Activated CD4-positive, CD25-positive, alpha-beta regulatory T cell treated with anti-CD3 and anti-CD28 coated beads, Interleukin-2, amount 50 U/mL, for 24 hours (primary cell): ENCODE results near the gene LRIF1.
"Not testable (repeated sequence)": the region's sequence is repeated elsewhere in the genome, so short reads cannot be mapped to it uniquely, and the experiment has no call there.

ENCODE experiments used
- ATAC-seq, 2 donors: fragments of 150-1000 bp; cut with Tn5 transposase; one replicate each; pipeline ENCODE4 v1.10.0; 2021; ENCODE audit warnings: mild to moderate bottlenecking in 1 of 2, moderate library complexity in 1 of 2

LRIF1 gene, protein sequence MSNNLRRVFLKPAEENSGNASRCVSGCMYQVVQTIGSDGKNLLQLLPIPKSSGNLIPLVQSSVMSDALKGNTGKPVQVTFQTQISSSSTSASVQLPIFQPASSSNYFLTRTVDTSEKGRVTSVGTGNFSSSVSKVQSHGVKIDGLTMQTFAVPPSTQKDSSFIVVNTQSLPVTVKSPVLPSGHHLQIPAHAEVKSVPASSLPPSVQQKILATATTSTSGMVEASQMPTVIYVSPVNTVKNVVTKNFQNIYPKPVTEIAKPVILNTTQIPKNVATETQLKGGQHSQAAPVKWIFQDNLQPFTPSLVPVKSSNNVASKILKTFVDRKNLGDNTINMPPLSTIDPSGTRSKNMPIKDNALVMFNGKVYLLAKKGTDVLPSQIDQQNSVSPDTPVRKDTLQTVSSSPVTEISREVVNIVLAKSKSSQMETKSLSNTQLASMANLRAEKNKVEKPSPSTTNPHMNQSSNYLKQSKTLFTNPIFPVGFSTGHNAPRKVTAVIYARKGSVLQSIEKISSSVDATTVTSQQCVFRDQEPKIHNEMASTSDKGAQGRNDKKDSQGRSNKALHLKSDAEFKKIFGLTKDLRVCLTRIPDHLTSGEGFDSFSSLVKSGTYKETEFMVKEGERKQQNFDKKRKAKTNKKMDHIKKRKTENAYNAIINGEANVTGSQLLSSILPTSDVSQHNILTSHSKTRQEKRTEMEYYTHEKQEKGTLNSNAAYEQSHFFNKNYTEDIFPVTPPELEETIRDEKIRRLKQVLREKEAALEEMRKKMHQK

DNA sequence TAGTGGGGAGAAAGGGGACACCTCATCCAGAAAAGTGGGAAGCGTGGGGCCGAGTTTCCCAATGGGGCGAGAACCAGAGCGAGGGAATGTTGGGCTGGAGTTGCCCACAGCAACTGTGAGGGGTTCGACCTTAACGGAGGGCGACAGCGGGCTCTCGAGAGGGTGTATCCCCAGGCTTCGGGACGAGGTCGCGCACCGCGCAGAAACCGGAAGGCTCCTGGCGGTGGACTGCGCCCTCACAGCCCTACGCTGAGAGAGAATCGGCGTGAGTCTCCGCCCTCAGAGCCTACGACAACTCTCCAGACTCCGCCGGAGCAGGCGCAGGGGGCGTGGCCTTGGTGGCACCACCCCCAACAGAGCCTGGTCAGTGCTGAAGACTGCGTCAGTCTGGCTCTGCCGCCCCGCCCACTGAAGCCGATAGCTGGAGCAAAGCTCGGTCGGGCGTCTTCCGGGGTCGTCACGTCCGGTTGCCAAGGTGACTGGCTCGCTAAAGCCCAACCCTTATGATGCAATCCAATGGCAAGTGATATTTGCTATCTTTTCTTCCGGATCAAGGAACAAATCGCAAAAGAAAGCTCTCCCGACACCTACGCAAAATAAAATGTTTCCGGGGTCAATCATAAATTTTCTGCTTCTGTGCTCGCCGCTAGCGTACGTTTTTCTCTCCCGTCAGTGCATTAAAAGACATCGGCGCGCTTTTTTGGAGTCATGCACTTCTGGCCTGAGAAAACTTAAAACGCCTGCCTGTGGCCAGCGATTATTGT lies at the start of gene LRIF1:
Gene LRIF1, minus strand, starts transcription at position 232 of the 764 bp plus-strand sequence. CDS start 234 bp downstream, outside the sequence.
- ATAC-seq, result peak; percentile 97 to 99

DNA sequence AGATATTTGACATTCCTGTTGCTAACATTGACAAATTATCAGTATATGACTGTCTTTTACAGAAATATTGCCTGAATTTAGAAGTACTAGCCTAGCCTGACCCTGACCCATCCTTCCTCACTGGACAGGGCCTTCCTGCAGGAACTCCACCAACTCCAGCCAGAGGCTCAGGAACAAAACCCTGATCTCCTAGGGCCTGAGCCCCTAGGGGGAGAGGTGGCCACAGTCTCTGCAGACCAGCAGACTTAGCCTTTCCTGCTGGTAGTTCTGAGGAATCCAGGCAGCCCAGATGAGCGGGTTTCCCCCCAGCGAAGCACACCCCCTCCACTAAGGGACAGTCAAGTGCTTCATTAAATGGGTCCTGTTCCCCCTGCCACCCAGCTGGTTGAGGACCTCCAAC lies 44.3 kb upstream of the LRIF1 start:
- no peak for ATAC-seq

DNA sequence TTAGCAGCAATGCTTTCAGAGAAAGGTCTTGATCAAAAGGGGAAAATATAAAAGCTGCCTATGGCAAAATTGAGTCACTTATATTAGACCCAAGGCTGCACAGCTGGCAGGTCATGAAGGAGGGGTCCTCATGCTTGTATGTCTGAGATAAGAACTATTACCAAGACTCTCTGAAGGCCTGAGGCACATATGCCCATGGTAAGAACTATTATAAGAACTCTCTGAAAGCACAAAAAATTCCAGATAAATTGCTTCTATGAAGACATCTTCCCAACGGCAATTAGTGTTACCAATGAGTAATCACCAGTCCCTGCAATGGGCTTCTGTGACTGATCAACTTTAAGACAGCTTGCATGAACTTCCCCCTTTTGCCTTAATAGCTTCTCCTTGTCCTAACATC lies 42.8 kb upstream of the LRIF1 start:
- no peak for ATAC-seq

DNA sequence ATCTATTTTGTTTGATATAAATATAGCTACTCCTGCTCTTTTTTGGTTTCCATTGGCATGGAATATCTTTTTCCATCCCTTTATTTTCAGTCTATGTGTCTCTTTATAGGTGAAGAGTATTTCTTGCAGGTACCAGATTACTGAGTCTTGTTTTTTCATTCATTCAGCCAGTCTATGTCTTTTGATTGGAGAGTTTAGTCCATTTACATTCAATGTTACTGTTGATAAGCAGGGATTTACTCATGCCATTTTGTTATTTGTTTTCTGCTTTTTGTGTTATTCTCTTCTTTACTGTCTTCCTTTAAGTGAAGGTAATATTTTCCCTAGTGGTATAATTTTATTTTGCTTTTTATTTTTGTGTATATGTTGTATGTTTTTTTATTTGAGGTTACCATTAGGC lies 35.9 kb upstream of the LRIF1 start:
- not testable (repeated sequence) for ATAC-seq

DNA sequence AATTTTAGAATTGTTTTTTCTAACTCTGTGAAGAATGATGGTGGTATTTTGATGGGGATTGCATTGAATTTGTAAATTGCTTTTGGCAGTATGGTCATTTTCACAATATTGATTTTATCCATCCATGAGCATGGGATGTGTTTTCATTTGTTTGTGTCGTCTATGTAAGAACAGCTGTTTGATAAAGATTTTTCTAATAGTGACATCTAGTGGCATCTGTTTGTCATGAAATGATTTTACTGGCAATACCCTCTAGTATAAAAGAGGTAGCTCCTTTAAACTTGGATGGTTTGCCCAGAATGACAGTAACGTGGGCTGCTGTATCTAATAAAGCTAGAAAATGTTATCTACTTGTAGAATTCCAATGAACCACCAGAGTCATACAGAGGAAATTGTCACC lies 28.6 kb upstream of the LRIF1 start:
- not testable (repeated sequence) for ATAC-seq

DNA sequence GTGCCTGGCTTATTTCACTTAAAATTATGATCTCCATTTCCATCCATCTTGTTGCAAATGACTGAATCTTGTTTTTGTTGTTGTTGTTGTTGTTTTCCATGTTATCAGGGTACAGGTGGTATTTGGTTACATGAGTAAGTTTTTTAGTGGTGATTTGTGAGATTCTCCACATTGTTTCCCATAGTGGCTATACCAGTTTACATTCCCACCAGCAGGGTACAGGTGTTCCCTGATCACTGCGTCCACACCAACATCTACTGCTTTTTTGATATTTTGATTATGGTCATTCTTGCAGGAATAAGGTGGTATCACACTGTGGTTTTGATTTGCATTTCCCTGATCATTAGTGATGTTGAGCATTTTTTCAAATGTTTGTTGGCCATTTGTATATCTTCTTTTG lies 27.6 kb upstream of the LRIF1 start:
- ATAC-seq, result not testable (repeated sequence)

DNA sequence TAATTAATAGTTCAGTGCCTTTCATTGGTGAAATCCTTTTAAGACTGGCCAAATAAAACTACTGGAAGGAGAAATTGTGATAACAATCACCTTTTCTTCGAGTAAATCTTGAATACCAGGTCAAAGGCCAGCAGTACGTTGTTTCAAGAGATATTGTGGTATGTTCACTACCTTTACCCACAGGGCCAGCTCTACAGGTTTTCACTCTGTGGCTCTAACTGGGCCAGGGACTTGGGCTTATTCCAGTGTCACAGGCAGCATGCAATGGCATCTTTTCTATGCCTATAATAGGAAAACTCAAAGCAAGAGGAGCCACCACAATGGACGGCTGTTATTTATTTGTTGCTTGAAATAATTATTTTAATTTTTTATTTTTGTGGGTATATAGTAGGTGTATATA lies 26.8 kb upstream of the LRIF1 start:
- ATAC-seq, result no peak

DNA sequence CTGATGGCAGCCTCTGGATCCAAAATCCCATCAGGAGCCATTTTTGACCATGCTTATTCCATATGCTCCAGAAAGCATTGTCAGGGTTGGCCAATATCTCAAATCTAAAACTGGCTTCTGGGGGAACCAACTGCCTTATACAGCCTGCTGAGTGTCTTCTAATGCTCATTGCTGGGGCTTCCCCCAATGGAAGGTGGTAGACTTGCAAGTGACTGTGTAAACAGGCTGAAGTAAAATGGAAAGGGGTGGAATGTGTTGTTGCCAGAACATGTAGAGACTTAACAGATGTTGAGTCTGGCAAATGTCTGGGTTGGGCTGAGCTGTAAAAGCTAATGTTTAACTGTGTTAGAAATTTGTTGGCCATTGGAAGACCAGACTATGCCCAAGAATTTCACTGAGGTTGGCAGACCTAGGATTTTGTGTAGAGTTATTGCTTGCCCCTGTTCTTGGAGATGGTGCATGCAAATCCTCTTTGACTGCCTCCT lies 22.7 kb upstream of the LRIF1 start:
- ATAC-seq, result no peak

DNA sequence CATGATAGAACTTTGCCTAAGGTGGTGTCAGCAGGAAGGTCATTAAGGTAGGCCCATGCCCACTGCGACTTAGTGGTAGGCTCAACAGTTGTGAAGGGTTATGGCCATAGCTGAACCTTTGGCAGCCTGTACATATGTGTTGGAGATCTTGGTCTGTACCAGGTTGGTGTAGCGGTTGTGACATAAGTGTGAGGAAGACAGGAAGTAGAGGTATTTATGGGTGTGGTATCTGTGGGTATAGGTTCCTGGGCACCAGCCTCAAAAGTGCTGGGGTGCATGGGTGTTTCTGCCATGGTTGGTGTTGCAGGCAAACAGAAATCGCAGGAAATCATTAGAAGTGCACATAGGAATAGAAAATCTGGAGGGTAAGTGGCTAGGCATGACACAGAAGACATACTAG lies 18.6 kb upstream of the LRIF1 start:
- ATAC-seq, result no peak

DNA sequence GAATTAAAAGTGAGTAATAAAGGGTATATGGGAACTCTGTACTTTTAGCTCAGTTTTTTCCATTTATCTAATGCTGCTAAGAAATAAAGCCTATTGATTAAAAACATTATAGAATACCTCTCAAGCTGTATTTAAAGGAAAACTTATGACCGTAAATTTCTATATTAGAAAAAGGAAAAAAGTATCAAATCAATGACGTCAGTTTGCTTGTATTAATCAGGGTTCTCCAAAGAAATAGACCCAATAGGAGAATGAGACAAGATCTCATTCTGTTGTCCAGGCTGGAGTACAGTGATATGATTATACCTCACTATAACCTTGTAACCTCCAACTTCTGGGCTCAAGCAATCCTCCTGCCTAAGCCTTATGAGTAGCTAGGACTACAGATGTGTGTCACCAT lies 15.4 kb upstream of the LRIF1 start:
- no peak for ATAC-seq

DNA sequence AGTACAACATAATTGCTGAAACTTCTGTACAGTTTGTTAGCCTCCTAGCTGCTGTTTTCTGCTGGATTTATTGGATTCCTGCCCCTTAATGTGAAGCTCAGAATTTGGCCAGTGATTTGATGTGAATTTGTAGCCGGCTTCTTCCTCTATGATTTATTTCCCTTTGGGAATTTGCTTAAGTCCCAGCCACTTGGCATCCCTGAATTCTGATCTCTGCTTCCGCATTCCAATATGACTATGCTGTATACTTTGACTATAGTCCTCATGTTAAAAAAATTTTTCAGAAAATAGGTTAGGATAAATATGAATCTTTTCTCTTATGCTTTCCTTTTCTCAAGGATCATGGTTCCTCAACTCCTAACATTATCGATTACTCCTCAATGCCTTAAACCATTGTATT lies 12.4 kb upstream of the LRIF1 start:
- no peak for ATAC-seq

DNA sequence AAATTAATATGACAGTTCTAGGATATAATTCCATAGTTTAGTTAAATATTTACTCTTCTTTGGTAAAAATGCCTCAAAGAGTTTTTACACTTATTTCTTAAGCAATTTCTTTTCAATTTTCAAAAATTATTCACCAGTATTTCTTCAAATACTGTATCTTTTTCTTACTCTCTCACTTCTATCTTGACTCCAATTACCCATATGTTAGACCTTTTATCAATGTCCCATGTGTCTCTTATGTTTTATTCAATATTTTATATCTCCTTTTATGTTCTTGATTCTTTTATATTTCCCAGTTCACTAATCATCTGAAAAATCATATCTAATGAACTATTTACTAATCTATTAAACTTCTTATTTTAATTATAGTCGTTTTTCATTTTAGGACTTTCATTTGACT lies 11.5 kb upstream of the LRIF1 start:
- no peak for ATAC-seq

DNA sequence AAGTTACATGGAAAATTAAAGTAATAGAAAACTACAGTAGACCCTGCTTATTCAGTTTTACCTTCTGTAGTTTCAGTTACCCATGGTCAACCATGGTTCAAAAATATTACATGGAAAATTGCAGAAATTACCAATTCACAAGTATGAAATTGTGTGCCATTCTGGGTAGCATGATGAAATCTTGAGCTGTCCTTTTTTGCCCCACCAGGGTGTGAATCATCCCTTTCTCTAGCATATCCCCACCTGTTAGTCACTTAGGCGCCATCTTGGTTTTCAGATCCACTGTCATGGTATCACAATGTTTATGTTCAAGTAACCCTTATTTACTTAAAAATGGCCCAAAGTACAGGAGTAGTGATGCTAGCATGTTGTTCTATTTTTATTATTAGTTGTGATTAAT lies 3.5 kb upstream of the LRIF1 start:
- ATAC-seq, result no peak

DNA sequence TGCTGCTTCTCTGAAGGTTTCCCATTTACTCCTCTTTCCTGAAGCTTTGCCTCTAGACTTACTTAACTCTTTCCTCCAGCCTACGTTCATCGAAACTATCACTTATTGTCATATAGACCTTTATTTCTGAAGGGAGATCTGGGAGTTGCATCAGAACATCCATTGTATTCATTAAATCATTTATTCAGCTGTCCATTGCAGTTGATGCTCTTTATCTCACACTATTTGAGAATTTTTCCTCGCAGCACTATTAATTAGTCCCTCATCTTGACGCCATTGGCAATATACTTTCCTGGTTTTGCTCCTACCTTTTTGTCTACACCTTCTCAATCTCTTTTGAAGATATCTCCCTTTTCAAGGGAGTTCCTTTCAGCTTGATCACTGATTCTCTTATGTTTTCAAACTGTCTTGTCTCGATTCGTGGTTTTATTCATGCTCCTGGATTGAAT lies 757 bp upstream of the LRIF1 start:
- ATAC-seq, result no peak

DNA sequence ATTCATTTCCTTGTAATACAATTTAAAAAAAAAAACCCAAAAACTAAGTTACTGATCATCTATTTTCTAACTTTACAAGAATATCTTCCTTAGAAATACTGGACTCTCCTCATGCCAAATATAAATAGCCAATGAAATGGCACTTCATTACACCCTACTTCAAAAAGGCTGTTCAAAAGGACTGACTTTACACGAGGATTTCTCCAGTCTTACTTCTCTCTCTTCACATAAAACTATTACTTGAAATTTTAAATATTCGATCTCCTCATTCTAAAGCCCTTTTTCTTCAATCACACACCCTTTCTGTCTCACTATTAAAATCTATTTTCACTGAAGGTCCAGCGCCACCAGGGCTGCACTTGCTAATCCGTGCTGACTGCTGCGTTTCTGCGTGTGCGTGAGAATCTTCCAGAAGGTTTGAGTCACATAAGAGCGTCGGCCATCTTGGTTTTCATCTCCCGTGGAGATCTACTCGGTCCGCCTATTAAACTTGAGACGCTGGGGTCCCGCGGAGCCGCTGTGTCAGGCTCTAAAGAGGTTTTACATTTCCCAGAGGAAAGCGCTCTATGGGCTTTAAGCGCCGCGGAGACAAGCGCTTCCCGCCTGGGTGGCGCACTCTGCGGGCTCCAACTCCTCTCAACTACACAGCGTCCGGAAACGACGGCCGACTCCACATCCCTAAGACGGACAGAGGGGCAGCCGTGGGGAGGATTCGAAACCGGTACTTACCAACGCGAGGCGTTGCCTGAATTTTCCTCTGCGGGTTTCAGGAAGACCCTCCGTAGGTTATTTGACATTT lies 631 bp downstream of the LRIF1 start:
- peak; percentile 7 to 9 for ATAC-seq

DNA sequence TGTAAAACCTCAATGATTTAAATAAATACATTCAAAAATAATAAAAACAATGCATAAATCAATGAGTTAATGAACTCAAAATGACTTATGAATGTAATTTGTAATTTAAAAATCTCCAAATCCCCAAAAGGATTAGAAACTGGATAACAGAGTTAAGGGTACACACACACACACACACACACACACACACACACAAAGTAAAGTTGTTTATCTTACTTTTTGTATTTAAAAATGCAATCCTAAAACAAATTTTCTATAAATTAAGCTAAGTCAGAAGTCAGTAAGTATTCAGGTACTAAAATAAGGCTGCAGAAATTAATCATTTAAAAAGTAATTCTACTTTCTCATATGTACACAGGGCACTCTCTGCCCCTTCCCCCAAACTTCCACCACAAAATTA lies 1.8 kb downstream of the LRIF1 start:
- no peak for ATAC-seq

DNA sequence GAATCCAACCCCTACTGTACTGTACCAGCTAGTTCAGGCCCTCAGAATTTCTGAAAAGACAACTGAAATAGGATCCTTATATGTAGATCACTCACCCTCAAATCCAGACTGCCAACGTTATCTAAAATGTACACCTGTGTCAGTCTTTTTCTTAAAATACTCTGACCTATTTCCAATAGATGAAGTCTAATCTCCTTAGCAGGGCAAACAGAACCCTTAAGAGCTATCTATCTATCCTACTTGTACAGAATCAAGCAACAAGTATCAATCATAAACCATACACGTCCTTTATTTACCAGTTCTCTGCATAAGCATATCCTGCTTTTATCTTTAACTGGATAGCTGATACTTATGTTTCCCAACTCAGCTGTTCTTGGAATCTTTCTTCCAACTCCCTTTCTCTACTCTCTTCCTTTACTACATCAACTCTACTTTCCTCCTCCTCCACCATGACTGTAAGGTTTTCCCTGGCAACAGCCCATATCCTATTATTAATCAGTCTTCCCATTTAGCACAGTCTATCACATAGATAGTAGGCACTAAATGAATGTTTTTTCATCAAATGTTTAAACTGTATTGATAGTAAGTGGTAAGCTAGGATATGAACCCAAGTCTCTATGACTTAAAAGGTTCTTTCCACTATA lies 2.8 kb downstream of the LRIF1 start:
- no peak for ATAC-seq

DNA sequence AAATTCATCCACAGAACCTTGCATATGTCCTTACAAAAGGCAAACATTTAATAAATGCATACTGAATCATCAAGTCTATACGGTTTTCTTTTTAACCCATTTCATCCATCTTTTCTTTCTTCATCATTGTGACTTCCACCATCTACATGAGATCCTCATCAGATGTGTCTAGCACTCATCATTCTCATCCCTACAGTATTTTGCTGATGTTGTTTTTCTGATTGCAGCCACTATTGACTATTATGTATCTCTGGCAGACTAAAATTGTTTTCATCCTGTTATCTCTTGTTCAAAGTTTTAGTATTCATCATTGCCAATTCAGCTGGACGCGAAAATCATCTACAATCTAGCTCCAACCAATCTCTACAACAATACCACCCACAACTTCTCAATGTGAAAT lies 5.9 kb downstream of the LRIF1 start:
- no peak for ATAC-seq

DNA sequence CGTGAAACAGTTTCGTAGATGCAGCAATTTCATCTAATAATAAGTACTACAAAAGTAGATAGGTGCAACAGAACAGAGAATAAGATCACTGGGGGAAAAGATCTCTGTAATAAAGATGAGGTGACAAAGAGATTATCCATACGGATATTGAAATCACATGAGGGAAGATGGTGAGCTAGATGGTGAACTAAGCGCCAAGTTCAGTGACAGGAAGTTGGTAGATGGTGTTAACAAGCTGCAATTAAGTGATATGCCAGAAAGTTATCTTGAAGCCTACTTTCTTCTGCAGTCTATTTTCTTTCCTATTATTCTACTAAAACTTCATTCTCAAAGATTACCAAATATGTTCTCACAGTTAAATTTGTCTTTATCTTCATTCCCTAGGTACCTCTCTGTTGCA lies 7.1 kb downstream of the LRIF1 start:
- no peak for ATAC-seq

DNA sequence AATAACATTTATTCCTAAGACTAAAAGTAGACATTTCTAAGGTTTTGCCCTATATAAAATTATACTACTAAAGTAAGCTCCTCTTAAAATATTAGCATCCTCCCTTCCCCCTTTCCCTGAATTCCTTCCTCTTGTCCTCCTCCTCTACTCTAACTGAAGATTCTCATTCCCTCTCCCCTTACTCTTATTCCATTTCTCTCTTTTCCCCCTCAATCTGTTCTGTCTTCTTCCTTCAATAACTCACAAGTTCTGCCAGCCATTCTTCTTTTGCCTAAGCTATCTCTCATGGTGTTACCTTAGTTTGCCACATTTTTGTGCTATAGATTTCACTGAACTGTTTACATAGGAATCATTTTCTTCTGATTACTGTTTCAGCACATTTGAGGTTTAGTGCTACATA lies 10.7 kb downstream of the LRIF1 start:
- no peak for ATAC-seq

DNA sequence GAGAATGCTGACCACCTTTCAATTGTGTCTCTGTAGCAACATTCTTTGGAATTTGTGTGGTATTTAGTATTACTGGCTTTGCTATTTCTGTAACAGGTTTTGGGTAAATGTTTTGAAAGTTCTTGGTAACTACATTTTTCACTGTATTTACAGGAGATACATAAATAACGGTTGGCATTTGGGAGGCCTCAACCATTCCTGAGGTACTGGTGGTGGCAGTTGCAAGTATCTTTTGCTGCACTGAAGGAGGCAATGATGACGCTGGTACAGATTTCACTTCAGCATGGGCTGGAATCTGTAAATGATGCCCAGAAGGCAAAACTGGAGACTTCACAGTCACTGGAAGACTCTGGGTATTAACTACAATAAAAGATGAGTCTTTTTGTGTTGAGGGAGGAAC lies 11.7 kb downstream of the LRIF1 start:
- no peak for ATAC-seq

DNA sequence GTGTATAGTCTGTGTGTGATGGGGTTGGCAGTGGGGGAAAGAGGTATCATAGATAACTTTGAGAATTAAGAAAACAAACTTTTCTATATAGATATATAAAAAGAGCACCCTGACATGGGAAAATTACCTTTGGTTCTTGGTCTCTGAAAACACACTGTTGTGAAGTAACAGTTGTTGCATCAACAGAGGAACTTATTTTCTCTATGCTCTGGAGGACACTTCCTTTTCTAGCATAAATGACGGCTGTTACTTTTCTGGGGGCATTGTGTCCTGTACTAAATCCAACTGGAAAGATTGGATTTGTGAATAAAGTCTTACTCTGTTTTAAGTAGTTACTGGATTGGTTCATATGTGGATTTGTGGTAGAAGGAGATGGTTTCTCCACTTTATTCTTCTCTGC lies 12.6 kb downstream of the LRIF1 start:
- ATAC-seq, result no peak
